ENCODE data around the gene CCDC86. TPM values are rescaled to one million over a fixed set of nuclear protein-coding genes. Genes with fewer than 3 reads are reported as not detected.

Gene CCDC86
- total and polyA plus RNA-seq, 9 of the 15 experiments (the other 6 are each of a cell fraction or from before 2014, with no cell fraction given) = 4.6 to 102 (median 25.2) TPM

- no peaks in the 10 kb centered on the region; the same call in 1 of the 2 replicates for H3K9me3 ChIP-seq (replicated peaks; ENCODE audit: control insufficient read depth, insufficient read depth, low read depth, low read length)
- FAIRE-seq (no peak), DNase-seq (ENCODE audit: extremely low read depth in 1 of 4, low spot score in 3 of 4) (no peak), ATAC-seq (no peak)
- POLR2A ChIA-PET = no interaction called here
- H3K79me2 ChIP-seq (ENCODE audit: control insufficient read depth, insufficient read depth, low read length) = no peaks in the 10 kb centered on the region
- intact Hi-C loops (cut with micrococcal nuclease) = no loop called here
- no peak overlapping the region for H2AFZ ChIP-seq (ENCODE audit: low read depth, low read length)
- CTCF ChIA-PET (ENCODE audit: low intra/inter-chr PET ratio) = no interaction called here
- no peak overlapping the region for H3K4me3 ChIP-seq
- H3K36me3 ChIP-seq (ENCODE audit: control insufficient read depth, insufficient read depth, low read length) = no peaks in the 10 kb centered on the region
- H3K9ac ChIP-seq (ENCODE audit: insufficient read depth in 1 of 2, low read depth in 2 of 2, low read length in 2 of 2) = no peak overlapping the region
- peaks cover 24 to 44% of the 10 kb centered on the region in 2 experiments; a peak in 4 of 5 replicates for H3K27me3 ChIP-seq (ENCODE audit: control insufficient read depth in 2 of 2, insufficient read depth in 2 of 2, low read length in 2 of 2)
- 0% methylated on average over 2 of the region's 2 CpGs for WGBS (ENCODE audit: insufficient coverage, low coverage, missing lambda C conversion rate)
- H3K4me2 ChIP-seq (ENCODE audit: insufficient read depth, low read length) = no peak overlapping the region
- no peak overlapping the region for H3K27ac ChIP-seq (ENCODE audit: extremely low read depth, low read depth, low read length)
- peaks cover 6% of the 10 kb centered on the region for H3K9me1 ChIP-seq (ENCODE audit: control insufficient read depth, insufficient read depth, low read length)
- in situ Hi-C loops (cut with MboI) = no loop called here
- 0 out of 2 replicates have a peak, but pooled peaks cover 3% of the 10 kb centered on the region for H4K20me1 ChIP-seq (replicated peaks; ENCODE audit: control insufficient read depth, insufficient read depth, low read length)
- peak; percentile 60 for TF ChIP-seq RBM25 (IDR thresholded peaks at IDR 0.05; ENCODE audit: low read depth, low read length, severe bottlenecking)
- TF ChIP-seq, protein P1, sequence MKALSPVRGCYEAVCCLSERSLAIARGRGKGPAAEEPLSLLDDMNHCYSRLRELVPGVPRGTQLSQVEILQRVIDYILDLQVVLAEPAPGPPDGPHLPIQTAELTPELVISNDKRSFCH (CRISPR knock-in tag; IDR thresholded peaks at IDR 0.05) = no peak
- TF ChIP-seq, protein P1 (tag; IDR thresholded peaks at IDR 0.05) = no peak
- no peak for TF ChIP-seq REST (IDR thresholded peaks at IDR 0.05; ENCODE audit: borderline replicate concordance)
- no peak for TF ChIP-seq REST (CRISPR knock-in tag; IDR thresholded peaks at IDR 0.05; ENCODE audit: low read depth)
- peaks cover 0 to under 1% of the 10 kb centered on the region in 2 experiments; a peak in 1 of 5 replicates for H3K4me1 ChIP-seq (replicated peaks in 1 of 2; ENCODE audit: control insufficient read depth in 2 of 2, insufficient read depth in 2 of 2, low read length in 2 of 2)
- BruUV-seq (replicated peaks) = no TSS peak
Measured at GRCh38 chr11:60816590-60817157, 25.2 kb upstream of the CCDC86 start.
